ENCODE measurements around the gene ZNF831.

The ZNF831 gene

DNA sequence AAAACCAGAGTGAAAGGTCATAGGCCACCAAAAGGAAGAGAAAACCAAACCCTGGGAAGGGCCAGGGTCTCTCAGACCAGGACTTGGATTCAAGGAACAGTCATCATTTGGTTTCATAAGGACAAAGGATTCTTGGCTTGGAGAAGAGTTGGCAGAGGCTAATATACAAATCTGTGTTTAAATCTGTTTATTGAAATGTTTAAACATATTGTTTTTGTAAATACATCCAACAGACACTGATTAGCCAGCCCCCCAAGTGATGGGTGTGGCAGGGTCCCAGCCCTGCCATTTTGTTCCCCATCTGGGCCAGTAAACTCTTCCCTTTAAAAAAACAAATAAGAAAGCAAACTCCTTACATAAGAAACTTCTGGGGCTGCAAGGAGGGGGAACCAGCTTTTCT lies 6.1 kb upstream of the ZNF831 start:
- DNase-seq (ENCODE audit: low read depth, low spot score): no peak

DNA sequence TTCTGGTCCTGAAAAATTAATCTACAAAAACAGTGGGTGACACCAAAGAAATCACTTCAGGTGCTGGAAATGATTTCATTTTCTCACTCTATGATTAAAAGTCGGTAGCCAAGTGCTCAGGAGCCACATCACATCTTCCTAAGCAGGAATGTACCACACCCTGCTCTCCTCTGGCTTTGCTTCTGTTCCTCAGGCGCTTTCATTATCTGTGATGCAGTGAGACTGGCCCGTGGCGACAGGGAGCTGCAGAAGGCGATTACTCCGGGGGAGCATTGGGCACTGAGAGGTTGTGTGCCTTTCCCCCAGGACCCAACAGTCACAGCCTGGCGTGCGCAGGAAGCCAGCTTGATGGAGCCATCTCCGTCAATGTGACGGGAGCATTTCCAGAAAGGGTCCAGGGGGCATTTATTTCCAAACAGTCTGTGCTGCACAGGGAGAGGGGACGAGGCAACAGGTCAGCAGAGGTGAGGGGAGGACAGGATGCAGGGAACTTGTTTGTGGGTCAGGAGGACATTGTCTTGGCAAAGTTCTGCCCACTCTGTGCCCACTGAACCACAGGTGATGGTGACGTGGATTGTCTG lies 5.6 kb upstream of the ZNF831 start:
- DNase-seq (ENCODE audit: low read depth, low spot score): no peak

DNA sequence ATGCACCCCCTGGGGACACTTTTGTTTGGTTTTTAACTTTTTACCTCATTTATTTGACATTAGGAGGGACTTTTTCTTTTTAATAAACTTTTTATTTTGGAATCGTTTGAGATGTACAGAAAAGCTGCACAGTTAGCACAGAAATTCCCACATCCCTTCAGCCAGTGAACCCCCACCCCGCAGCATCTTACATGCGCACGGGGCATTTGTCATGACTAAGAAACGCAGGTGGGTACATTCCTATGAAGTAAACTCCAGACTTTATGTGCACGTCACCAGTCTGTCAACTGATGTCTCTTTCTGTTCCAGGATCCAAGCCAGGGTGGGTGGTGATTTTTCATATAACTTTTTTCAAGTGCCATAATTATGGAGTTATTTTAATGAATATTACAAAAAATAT lies 4.9 kb upstream of the ZNF831 start:
- DNase-seq (ENCODE audit: low read depth, low spot score): no peak

DNA sequence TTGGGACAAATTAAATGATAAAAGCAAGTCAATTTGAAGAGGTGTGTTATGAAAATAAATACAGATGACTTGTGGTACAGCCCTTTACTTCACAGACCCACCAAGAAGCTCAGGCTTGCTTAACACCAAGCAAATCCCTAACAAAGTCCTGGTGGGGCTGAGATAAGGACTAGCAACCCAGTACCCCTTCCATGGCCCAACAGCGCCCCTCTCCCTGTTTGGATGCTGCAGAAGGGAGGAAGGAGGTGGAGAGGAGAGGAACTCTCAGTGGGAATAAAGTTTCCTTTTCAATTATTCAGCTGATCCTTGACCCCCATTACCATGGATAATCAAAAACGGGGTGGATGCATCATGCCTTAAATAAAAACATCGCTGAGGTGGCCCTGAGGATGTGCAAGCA lies 4.5 kb upstream of the ZNF831 start:
- no peak for DNase-seq (ENCODE audit: low read depth, low spot score)

DNA sequence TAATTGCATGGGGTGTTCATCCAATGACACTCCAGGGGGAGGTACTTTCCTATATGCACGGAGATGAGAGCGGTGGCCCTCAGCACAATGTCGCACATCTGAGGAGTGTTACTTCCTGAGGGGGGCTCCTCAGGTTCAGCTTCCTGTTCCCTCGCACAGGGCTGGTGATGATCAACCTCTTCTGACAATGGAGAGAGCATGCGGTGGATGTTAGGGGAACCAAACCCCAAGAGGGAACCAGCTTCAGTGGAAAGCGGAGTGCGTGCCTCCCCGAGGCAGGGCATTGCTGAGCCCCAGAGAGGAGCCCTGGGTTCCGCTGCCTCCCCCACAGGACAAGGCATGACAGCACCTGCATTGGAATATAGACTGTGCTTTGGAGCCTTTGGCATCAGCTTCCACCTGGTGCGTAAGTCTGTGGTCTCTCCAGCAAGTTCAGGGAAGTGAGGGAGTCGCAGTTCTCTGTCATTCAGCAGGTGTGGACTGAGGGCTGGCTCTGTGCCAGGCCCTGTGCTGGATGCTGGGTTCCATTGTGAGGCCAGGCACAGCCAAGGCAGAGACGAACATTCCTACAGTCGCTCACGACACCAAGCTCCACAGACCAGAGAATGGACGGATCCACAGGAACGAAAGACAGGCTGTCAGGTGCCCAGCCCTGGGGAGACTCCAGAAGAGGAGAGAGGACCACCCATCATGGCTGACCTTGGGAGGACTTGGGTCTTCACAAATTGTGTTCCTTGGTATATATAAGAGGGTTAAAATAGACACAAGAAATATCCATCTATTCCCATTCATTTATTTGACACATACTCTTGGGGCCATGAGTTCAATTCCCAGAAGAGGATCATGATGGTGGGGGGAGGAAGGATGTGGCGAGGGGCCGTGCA lies 3.9 kb upstream of the ZNF831 start:
- DNase-seq (ENCODE audit: low read depth, low spot score): no peak

DNA sequence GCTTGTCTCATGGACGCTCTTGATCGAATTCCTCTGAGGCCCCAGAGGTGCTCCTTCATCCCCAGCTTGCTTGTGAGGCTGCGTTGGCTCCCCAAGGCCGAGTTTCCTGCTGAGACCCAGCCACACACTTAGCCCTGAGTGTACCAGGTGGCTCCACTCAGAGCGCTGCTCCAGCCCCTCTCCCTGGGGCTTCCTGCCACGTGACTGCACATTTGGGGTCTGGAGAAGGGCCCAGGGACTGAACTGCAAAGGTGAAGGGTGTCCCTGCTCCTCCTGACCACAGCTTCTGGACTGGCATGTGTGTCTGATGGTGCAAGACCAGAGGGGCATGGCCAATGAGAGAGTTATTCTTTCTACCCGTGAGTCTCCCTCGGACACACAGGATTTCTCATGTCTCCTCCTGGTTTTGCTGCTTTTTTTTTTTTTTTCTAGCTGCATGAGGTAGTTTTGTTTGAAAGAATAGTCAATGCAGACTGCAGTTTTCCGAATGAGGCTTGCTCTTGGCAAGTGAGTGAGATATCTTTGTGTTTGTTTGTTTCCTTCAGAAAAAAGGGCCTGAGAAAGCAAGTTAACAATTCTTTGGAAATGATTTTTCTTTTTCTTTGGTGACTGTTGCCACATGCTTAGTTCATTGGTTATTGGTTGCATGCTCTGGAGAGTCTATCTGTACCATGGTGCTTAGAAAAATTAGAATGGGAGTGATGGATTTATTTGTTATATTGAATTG lies 3.1 kb upstream of the ZNF831 start:
- no peak for DNase-seq (ENCODE audit: low read depth, low spot score)

GRCh38 chr20:59161721-59162120 lies 1.9 kb upstream of the ZNF831 start:
- no peak for DNase-seq (ENCODE audit: low read depth, low spot score)

DNA sequence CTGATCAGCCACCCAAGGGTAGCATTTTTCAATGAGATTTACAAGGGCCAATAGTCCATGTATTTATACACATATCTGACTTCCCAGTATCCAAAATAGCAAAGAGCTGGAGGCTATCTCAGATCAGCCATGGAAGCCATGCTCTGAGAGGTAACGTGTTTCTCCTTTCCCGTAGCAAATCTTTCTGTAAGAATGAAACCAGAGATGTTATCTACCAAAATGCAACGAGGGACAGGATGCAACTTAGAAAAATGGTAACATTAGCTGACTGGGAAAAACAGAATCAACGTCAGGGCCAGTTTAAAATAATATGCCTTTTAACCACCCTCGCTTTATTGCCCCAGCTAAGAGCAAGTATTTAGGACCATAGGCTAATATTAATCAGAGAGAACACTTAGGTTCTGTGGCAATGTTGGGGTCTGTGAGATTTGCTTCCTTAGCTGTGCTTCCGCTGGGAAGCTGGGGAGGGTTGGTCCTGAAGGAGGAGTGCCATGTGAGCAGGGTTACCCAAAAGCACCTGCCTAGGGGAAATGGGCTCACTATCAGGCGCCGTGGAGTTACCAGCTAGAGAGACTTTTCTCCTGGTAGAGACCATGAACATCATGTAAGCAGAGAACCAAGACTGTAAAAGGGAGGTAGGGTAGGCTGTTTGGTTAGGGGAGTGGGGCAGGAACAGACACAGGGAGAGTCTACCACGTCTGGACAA lies 1.2 kb downstream of the ZNF831 start:
- no peak for DNase-seq (ENCODE audit: low read depth, low spot score)

DNA sequence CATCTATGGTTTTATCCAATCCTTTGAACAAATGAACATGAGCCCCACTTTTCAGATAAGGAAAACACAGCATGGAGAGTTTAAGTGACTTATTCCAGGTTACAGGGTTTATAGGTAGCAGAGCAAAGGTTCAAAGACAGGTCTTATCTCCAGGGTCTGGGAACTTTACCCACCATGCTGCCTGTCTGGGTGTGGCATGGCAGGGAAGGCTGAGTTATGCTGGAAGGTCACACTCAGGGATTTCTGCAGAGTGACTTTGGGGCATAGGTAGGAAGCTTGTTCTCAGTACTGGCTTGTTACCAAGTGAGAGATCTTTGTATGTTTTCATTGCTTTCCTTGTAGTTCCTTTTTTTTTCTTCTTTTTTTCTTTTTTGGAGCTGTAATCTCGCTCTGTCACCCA lies 1.8 kb downstream of the ZNF831 start:
- DNase-seq (ENCODE audit: low read depth, low spot score): no peak

- DNase-seq (ENCODE audit: low read depth, low spot score): no peak
Measured at GRCh38 chr20:59165891-59166709, 2.5 kb downstream of the ZNF831 start.

GRCh38 chr20:59170406-59171349 lies 7.1 kb downstream of the ZNF831 start:
- DNase-seq (ENCODE audit: low read depth, low spot score): no peak

- no peak for DNase-seq (ENCODE audit: low read depth, low spot score)
Measured at GRCh38 chr20:59171986-59172385, 8.4 kb downstream of the ZNF831 start.

- no peak for DNase-seq (ENCODE audit: low read depth, low spot score)
Measured at GRCh38 chr20:59173938-59174491, 10.4 kb downstream of the ZNF831 start.

DNA sequence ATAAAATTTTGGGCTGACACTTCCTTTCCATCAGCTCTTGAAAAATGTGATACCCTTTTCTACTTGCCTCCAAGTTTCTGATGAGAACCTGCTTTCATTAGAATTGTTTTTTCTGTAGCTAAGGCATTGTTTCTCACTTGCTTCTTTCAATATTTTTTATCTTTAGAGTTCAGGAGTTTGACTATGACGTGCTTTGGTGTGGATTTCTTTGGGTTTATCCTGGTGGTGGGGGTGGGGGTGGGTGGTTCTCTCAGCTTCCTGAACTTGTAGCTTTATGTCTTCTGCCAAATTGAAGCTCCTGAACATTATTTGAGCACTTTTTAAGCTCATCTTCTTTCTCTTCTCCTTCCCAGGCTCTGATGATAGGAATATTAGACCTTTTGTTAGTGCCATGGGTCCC lies 11.4 kb downstream of the ZNF831 start:
- DNase-seq (ENCODE audit: low read depth, low spot score): no peak

DNA sequence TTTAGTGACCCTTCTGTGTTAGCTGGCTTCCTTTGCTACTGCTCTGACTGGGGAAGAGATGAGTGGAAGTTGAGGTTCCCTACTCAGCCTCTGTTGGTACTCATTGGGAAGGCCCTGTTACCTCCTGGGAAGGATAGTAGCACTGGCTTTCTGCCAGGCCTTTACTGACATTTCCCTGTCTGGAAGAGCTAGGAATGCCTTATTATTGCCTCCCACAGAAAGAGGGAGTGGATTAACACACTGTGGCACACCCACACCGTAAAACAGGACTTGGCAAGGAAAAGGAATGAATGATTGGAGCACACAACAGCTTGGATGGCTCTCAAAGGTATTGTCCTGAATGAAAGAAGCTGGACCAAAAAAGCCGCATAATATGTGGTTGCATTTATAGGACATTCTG lies 12.2 kb downstream of the ZNF831 start:
- no peak for DNase-seq (ENCODE audit: low read depth, low spot score)

GRCh38 chr20:59176812-59177211 lies 13.2 kb downstream of the ZNF831 start:
- DNase-seq (ENCODE audit: low read depth, low spot score): no peak

- DNase-seq (ENCODE audit: low read depth, low spot score): no peak
Measured at GRCh38 chr20:59177266-59178250, 13.9 kb downstream of the ZNF831 start.

DNA sequence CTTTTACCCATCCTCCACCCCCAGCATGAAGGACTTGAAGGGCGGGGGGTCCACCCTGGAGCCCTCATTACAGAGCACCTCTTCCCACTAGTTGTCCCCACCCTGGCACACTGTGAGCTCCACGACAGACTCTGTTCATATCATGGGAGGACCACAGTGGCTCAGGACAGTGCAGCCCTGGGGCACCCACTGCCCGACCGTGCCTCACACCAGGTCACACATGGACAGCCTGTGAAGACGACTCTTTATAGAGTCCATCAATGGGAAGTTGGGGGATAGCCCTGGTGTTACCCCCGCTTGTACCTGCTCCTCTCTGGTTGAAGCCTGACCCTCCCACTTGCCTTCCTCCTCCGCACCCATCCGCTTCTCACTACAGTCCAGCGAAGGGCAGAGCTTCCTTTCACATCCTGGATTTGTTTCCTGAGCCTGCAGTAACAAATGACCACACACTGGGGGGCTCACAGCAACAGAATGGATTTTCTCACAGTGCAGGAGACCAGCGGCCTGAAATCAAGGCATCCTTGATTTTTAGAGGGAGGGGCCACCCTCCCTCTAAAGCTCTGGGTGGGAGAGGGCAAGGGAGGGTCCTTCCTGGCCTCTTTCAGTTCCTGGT lies 15.5 kb downstream of the ZNF831 start:
- DNase-seq (ENCODE audit: low read depth, low spot score): no peak
